WTC11 (cell line): ENCODE results near the gene SLC1A6.

Experiments
- NFATC4 ChIP-seq: fragments of 250-450 bp; sonication (Bioruptor Pico); IDR thresholded peaks from 2 replicates; pipeline ENCODE4 v1.9.0; 2021; ENCODE audit warnings: mild to moderate bottlenecking
- ZMAT4 ChIP-seq: fragments of 250-450 bp; sonication (Bioruptor Pico); IDR thresholded peaks from 2 replicates; pipeline ENCODE4 v1.9.0; 2021; ENCODE audit warnings: mild to moderate bottlenecking

DNA sequence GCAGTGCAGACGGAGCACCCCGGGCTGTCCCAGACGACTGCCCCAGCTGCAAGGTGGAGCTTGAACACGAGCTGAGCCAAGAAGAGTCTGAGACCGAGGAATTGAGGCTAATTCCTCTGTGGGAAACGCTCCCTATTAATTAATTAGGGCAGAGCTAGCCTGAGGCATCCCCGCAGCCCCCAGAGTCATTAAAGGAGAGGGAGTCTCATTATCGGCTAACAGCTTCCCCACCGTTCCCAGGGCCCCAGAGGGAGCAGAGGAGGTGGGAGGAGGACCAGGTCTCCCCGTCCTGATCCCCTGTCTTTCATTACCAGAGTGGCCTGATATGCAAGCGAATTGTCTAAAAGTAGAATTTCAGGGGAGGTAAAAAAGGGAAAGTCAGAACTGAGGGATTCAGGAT is 13.1 kb upstream of the SLC1A6 start:
- TF ChIP-seq ZMAT4 (CRISPR knock-in tag) (no peak), NFATC4 (CRISPR knock-in tag) (no peak)
